SK-N-SH treated with all-trans-retinoic acid at 6 μM for 48 hours (cell line): ENCODE data around the gene GPBP1.

Experiments used
- BACH2 ChIP-seq: fragments of 250-450 bp; sonication (Bioruptor Pico); IDR thresholded peaks from 2 replicates; pipeline ENCODE4 v1.9.0; 2021; ENCODE audit warnings: mild to moderate bottlenecking, borderline replicate concordance
- CSDC2 ChIP-seq: fragments of 250-450 bp; sonication (Bioruptor Pico); IDR thresholded peaks from 2 replicates; pipeline ENCODE4 v1.5.0; 2020; ENCODE audit warnings: mild to moderate bottlenecking, moderate library complexity
- ESRRG ChIP-seq: fragments of 250-450 bp; sonication (Bioruptor Pico); IDR thresholded peaks from 2 replicates; pipeline ENCODE4 v1.6.1; 2021; ENCODE audit warnings: mild to moderate bottlenecking
- GLIS3 ChIP-seq: fragments of 250-450 bp; sonication (Bioruptor Pico); IDR thresholded peaks from 2 replicates; pipeline ENCODE4 v1.5.0; 2020; ENCODE audit warnings: mild to moderate bottlenecking, moderate library complexity
- RARB ChIP-seq: fragments of 250-450 bp; sonication (Bioruptor Pico); IDR thresholded peaks from 2 replicates; pipeline ENCODE4 v1.8.0; 2021; ENCODE audit warnings: mild to moderate bottlenecking, moderate library complexity
- TOX ChIP-seq: fragments of 250-450 bp; sonication (Bioruptor Pico); IDR thresholded peaks from 2 replicates; pipeline ENCODE4 v1.8.0; 2021; ENCODE audit warnings: mild to moderate bottlenecking, moderate library complexity, borderline replicate concordance
- ZC3H10 ChIP-seq: fragments of 250-450 bp; sonication (Bioruptor Pico); IDR thresholded peaks from 2 replicates; pipeline ENCODE4 v1.5.1; 2021; ENCODE audit warnings: mild to moderate bottlenecking, moderate library complexity
- ZFP3 ChIP-seq: fragments of 250-450 bp; sonication (Bioruptor Pico); IDR thresholded peaks from 2 replicates; pipeline ENCODE4 v1.5.0; 2020; ENCODE audit warnings: mild to moderate bottlenecking, moderate library complexity
- TF ChIP-seq, protein P1 (sequence below): fragments of 250-450 bp; sonication (Bioruptor Pico); IDR thresholded peaks from 2 replicates; pipeline ENCODE4 v1.8.0; 2020; ENCODE audit warnings: mild to moderate bottlenecking, moderate library complexity, borderline replicate concordance
- TF ChIP-seq, protein P2 (sequence below): fragments of 250-450 bp; sonication (Bioruptor Pico); IDR thresholded peaks from 2 replicates; pipeline ENCODE4 v1.5.1; 2021; ENCODE audit warnings: mild to moderate bottlenecking, moderate library complexity

DNA sequence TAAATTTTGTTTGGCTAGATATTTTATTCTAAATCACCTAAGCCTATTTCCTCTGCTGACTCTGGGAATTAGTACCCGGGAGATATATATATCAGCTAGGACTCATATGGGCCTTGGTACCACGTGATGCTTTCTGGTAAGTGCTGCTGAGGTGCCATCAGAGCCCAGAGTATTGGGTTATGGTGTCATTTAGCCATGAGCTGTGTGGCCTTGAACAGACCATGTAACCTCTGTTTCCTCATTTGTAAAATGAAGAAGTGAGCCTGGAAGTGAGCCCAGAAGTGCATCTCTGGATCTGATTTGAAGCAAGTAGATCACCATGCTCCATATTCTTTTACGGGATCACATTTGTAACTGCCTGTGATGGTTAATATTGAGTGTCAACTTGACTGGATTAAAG, 126.1 kb downstream of the GPBP1 start:
- TF ChIP-seq, protein P1, sequence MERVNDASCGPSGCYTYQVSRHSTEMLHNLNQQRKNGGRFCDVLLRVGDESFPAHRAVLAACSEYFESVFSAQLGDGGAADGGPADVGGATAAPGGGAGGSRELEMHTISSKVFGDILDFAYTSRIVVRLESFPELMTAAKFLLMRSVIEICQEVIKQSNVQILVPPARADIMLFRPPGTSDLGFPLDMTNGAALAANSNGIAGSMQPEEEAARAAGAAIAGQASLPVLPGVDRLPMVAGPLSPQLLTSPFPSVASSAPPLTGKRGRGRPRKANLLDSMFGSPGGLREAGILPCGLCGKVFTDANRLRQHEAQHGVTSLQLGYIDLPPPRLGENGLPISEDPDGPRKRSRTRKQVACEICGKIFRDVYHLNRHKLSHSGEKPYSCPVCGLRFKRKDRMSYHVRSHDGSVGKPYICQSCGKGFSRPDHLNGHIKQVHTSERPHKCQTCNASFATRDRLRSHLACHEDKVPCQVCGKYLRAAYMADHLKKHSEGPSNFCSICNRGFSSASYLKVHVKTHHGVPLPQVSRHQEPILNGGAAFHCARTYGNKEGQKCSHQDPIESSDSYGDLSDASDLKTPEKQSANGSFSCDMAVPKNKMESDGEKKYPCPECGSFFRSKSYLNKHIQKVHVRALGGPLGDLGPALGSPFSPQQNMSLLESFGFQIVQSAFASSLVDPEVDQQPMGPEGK: no peak
- TF ChIP-seq BACH2 (CRISPR knock-in tag) (no peak), ZC3H10 (CRISPR knock-in tag) (no peak), GLIS3 (CRISPR knock-in tag) (no peak), CSDC2 (CRISPR knock-in tag) (no peak), ZFP3 (CRISPR knock-in tag) (no peak), RARB (CRISPR knock-in tag) (no peak), TOX (no peak), ESRRG (CRISPR knock-in tag) (no peak)
- TF ChIP-seq, protein P2, sequence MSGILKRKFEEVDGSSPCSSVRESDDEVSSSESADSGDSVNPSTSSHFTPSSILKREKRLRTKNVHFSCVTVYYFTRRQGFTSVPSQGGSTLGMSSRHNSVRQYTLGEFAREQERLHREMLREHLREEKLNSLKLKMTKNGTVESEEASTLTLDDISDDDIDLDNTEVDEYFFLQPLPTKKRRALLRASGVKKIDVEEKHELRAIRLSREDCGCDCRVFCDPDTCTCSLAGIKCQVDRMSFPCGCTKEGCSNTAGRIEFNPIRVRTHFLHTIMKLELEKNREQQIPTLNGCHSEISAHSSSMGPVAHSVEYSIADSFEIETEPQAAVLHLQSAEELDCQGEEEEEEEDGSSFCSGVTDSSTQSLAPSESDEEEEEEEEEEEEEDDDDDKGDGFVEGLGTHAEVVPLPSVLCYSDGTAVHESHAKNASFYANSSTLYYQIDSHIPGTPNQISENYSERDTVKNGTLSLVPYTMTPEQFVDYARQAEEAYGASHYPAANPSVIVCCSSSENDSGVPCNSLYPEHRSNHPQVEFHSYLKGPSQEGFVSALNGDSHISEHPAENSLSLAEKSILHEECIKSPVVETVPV (CRISPR knock-in tag): no peak
